GM18858 (cell line): Measurements from ENCODE around the gene ANKRD60.

Source experiments
- ATAC-seq: cut with Tn5 transposase; IDR thresholded peaks from one replicate; pipeline ENCODE4 v1.9.1; 2021; ENCODE audit not compliant: unreplicated experiment

Gene ANKRD60

DNA sequence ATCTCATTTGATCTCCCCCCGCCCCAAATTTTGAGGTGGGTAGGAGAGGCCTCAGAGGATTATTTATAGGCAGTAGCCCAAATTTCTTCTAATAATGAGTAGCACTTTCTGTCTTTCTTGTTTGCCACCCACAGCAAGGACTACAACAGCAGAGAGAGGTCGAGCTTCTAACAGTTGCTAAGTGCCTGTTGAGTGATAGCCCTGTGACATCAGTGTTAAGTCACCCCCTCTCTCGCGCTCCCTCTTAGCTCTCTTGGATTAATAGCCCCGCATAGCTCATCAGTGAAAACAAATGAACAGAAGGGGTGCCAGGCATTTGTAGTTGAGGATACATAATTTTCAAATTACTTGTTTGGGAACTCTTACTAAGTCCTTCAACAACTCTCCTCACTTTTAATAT is 3.5 kb downstream of the ANKRD60 start:
- ATAC-seq = no peak

DNA sequence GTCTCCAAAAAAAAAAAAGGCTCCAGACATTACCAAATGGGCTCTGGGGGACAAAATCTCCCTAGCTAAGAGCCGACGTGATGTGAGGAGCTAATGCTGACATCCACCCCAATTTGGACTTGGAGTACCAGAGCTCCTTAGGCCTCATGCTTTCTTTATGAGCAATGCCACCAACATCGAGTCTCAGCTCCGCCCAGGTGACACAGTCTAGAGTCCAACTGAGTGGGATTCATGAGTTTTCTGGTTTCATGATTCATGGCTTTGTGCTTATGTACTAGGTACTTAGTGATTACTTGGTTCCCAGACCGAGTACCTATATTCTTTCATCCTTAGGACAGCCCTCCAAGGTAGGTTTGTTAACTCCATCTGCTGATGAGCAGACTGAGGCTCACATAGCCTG is 4.4 kb downstream of the ANKRD60 start:
- no peak for ATAC-seq

DNA sequence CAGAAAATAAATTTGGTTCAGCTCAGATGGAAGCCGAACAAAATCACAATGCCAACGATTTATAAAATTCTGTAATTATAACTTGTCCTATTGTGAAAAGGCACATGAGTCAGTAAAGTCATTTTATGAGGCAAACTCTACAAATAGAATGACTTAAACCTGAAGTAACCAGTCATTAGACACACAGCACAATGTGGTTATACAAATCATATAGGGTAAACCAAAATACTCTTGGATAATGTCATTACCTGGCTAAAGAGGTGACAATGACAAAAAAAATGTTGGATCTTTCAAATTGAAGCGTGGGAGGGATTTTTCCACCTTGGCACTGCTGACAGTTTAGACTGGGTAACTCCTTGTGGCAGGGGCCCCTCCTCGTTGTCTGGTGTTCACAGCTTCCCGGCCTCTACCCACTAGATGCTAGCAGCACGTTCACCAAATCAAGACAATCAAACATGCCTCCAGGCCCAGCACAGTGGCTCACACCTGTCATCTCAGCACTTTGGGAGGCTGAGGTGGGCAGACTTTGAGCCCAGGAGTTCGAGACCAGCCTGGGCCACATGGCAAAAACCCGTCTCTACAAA is 5.0 kb downstream of the ANKRD60 start:
- ATAC-seq = no peak

DNA sequence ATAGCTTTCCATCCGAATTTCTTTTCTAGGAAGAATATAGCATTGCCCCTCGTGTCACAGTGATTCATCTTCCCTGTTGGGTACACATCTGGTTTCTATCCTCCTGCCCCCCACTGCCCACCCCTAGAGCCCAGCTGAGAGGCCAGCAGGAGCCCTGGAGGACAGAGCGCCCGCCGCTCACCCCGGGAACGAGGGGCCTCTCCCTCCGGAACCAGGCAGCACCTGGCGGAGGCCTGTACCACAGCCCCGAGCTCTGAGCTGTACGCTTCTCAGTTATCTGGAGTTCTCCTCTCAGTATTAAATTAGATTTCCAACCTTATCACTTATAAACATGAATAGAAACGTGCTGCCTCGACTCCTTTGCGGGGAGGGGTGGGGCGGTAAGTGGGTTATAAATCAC is 6.0 kb downstream of the ANKRD60 start:
- ATAC-seq = no peak

DNA sequence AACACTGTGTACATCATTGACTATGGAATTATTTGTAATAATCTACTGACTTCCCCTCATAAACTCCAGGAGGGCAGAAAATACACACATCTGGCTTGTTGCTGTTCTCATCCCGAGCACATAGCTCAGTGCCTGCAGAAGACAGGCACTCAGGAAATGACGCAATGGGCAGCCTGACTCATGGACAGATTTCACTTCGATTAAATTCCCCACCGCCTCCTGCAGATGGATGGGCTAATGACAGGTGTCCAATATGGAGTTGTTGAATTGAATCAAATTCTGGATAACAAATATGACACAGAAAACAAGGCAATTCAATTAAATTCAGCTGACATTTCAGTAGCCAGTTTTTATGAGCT is 9.1 kb downstream of the ANKRD60 start:
- no peak for ATAC-seq

DNA sequence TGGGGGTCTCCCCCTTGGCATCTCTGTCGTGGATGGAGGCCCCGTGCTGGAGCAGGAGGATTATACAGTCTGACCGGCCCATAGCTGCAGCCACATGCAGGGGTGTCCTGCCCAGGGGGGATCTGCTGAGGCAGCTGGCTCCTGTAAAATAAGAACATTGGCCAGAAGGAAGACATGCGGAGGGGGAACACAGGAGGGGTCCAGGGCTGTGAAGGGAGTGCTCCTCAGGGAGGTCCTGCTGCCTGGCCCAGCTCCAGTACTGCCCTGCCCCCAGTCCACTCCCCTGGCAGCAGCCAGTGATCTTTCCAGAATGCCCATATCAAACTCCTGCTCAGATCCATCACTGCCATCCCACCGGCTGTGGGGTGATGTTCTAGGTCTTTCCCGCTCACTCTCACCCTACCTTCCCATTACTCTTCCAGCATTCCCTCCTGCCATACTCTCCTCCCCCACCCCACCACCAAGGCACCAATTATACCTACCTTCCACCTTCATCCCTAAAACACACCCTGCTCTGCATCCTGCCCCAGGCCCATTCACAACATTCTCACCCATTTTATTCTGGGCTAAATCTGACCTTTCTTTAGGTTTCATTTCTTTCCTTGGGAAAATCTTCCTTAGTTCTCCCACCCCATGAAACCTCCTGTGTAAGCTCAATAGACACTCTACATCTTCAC is 9.7 kb downstream of the ANKRD60 start:
- no peak for ATAC-seq

DNA sequence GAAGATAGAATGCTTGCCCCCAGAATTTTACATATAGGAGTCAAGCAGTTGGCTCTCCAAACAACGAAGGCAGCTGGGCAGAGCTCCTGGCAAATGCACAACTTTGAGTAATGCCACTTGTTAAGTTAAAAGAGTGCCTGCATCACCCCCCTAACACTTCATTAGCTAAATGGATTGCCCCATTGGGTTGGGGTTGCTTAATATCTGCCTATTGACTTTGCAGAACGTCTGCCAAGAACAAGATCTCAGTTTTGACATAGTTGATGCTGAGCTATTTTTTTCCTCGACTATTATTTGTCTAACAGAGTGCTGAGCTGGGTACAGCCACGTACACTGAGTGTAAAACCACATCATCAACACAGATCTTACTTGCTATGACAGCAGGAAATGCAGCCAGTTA is 12.1 kb downstream of the ANKRD60 start:
- ATAC-seq = no peak

DNA sequence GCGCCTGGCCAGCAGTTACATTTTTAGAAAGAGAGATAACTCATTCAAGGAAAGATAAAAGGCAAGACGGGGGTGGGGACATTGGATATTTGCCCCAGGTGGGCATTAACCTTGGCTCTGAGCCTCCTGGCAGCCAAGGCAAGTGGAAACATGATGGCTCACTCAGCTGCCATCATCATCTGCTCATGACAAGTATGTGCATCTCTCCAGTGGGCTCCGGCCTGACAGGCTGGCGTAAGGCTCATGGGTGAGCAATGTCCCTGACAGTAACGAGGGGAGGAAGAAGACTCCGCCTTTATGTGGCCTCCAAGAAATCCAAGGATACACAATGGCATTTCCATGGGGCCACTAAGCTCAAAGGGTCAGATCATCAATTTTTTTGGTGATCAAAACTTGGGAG is 13.3 kb downstream of the ANKRD60 start:
- no peak for ATAC-seq

DNA sequence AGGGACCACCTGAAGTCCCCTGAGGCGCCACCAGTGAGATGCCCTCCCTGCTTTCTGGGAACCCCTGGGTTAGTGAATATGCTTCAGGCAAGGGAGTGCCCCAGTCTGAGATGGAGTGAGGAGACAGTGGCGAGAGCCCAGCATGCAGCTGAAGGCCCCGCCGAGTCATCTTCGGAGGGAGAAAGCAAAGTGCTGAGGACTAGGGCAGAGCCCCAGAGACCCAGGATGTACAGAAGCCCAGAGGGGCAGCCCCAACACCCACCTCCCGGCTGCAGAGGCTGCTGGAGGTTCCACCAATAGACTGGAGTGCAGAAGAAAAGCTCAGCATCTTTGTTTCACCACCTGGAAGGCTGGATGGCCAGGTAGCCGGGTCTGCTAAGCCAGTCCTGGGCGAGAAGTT is 14.1 kb downstream of the ANKRD60 start:
- no peak for ATAC-seq

DNA sequence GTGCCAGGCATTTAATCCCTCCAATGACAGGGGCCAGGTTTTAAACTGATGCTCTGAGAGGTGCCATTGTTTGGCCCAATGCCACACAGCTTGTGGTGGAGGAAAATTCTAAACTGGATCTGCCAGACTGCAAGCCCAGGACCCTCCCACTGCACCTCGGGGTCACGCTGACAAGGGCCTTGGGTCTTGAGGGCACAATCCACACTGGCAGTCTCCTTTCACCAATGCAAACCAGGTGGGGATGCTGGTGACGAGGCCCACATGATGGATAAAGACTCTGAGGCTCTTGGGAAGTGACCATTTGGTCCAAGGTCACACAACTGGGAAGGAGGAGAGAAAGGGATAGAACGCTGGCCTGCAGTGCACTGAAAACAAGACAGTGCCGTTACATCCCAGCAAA is 14.7 kb downstream of the ANKRD60 start:
- no peak for ATAC-seq

DNA sequence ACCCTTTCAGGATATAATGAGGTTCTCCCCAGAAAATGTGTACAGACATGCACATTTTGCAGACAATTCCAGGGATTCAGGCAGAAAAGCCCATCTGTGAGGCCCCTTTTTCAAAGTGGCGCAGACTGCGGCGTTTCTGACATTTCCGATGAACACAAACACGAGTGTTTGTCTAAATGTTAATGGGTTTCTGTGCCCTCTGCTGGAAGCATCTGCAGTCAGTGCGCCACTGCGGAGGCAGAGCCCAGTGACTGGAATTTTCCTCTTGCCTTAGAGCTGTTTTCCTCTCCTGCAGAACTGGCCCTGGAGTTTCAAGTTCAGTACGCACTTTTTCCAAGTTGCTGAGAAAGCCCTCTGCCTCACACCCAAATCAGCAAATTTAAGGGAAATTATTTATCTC is 15.3 kb downstream of the ANKRD60 start:
- no peak for ATAC-seq

DNA sequence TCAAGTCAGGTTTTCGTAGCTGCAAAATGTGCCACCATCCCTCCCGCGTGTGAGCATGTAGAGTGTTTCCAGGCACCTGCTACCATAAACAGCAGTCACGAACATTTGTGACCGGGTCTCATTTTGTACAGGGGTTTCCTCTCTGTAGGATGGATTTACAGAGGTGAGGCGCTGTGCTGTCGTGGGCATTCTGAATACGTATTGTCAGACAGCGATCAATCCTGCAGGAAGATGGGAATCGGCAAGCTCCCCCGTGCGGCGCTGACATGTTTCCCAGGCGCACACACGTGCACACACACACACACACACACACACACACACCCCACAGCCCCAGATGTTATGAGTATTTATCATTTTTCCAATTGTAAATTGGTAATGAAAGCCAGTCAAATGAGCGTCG is 15.8 kb downstream of the ANKRD60 start:
- no peak for ATAC-seq

DNA sequence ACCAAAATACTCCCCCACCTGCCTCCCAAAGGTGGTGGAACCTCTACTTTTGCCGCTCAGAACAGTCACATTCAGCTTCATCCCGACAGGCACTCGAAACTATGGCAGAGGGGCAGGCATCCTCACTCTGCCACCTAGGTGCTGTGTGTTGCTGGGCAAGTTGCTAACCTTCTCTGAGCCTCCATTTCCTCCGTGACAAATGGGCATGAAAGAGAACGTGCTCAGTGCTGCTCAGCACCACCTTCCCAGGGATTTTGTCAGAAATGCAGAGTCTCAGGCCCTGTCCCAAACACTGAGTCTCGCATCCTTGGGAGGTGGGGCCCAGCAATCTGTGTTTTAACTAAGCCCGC is 18.1 kb downstream of the ANKRD60 start:
- no peak for ATAC-seq

DNA sequence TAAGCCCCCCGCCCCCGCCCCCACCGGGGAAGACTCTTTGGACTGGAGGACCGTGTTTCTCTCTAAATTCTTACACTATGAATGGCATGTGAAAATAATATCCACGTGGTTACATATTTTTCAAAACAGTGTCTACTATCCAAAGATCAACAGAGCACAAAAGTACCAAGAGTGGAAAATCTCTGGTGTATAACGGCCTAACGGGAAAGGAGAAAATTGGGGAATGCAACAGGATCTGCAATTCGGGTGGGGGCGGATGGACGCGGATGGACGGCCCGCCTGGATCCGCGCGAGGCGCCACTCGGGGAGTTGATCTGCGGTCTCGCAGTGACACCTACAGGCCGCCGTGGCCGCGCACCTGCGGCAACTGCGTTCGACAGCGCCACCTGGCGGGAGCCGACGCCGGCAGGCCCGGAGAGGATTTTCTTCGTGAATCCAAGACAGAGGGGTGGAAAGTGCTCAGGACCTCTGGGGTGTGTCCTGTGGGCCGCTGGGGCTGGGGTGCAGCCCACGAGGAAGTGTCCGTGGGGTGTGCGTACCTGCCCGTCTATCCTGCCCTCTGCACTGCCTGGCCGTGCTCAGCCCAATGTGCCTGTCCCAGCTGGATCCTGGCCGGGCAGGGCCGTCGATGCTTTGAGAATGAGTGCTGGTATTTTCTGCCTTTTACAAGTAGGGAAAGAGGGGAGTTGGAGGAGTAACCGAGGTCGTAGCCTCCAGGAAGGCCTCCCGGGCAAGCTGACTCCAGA is 18.6 kb downstream of the ANKRD60 start:
- ATAC-seq = no peak

DNA sequence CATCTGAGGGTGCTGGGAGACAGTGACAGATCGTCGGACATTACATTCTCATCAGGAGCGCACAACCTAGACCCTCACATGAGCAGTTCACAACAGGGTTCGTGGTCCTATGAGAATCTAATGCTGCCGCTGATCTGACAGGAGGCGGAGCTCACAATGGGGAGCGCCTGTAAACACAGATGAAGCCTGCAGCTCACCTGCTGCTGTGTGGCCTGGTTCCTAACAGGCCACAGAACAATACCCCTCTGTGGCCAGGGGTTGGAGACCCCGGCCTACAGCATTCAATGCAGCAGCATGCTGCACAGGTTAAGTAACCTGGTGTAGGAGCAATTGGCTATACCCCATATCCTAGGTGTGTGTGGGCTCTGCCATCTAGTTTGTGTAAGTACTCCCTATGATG is 19.5 kb downstream of the ANKRD60 start:
- ATAC-seq = no peak

DNA sequence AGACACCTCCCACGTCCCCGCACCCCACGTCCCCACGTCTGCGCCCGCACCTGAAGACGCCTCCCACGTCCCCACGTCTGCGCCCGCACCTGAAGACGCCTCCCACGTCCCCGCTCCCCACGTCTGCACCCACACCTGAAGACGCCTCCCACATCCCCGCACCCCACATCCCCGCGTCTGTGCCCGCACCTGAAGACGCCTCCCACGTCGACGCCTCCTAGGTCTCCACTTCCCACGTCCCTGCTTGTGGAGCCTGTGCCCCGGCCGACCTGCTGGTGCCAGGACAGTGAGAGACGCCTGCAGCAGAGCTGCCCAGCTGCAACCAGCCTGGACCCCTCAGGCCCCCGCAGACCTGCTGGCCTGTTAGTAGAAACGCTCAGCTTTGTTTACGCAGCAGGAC is 22.6 kb downstream of the ANKRD60 start:
- ATAC-seq = no peak

DNA sequence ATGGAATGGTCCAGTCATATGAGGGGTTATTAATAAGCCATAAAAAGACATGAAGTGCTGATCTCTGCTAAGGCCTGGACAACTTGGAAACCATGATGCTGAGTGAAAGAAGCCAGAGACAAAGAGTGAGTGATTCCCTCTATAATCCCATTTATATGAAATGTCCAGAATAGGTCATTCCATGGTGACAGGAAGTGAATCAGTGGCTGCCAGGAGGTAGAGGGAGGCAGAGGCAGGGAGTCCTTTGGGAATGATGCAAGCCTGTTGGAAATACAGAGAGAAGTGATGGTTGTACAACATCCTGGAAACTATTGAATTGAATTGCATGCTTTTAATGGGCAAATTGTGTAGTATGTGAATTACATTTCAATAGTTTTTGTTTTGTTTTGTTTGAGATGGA is 26.4 kb downstream of the ANKRD60 start:
- ATAC-seq = no peak

DNA sequence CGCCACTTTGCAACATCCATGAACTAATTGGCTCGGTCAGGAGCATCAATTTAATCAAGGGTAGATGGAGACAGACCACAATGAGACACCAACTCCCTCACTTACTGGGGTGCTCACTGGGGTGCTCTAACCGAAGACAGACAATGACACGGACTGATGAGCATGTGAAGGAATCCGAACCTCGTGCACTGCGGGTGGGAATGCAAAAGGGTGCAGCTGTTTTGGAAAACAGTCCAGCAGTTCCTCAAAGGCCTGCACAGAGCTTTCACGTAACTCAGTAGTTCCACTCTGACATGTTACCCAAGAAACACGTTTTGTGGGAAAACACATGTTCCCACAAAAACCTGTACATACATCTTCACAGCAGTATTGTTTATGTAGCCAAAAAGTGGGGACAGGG is 26.8 kb downstream of the ANKRD60 start:
- ATAC-seq = no peak

DNA sequence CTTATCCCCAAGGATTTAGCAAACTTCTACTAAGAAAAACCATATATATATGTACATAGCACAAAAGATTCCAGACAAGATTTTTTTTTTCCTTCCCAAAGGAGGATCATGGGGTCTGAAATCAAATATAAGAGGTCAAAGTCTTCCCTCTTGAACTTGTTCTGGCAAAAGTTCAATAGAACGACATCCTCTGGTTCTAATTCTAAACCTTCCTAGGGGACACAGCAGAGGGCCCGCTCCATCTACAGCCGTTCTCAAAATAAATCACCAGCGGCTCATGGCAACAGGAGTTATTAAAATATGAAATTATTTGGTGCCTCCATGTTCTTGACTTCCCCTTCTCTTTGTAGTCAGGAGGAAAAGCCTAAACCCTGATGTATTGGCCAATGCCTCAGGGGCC is 29.0 kb downstream of the ANKRD60 start:
- no peak for ATAC-seq

DNA sequence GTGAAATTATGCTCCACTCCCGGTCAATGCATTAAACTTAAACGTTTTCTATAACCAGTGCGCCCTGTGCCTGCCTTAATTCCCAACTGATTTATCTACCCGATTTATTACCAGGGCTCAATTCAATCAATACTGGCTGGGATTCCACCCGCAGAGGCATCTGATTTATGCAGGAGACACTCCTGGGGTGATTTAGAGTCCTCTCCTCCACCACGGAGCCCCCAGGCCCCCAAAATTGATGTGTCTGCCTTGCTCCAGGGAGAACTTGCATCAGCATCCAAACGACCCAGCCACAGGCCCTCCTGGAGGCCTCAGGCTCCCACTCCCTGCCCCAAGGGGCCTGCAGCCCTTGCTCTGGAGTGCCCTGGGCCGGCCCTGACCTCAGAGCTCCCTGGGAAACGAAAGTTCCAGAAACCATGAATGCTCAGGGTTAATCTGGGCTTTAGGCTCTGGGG is 29.5 kb downstream of the ANKRD60 start:
- no peak for ATAC-seq

DNA sequence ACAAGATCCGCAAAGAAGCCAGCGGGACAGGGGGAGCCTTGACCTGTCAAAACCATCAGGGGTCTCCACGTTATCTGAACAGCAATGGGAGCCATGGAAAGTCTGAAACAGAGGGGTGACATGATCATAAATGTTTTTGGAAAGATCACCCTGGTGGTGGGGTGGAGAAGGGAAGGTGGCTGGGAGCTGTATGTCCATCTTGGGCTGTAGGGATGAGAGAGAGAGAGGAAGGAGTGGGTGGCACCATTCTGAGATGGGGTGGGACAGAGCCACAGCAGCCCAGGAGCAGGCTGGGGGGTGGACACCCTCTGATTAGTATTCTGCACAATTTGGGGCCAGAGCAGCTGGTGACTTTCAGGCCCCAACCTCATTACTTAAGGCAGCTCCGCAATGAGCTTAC is 30.1 kb downstream of the ANKRD60 start:
- no peak for ATAC-seq

DNA sequence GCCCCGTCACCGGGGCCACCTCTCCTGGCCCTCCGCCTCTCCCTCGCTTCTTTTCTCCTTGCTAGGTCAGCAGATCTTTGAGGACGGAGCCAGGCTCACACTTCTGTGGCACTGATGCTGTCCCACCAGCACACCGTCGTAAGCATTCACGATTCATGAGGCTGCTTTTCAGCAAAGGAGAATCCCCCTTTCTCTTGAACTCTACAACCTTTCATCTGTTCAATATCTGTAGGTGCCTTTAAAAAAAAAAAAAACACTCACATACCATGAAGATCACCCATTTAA is 31.3 kb downstream of the ANKRD60 start:
- no peak for ATAC-seq
